T1000 (cell line): ENCODE data around the gene TEAD3.

ENCODE experiments used
- DNase-seq: peaks from one replicate; lab custom pipeline; 2025; ENCODE audit warnings: mixed read lengths; lab: John Stamatoyannopoulos, UW

TEAD3 gene

GRCh38 chr6:35475573-35475972 lies 21.3 kb downstream of the TEAD3 start:
- no peak for DNase-seq

GRCh38 chr6:35474942-35475570 lies 21.8 kb downstream of the TEAD3 start:
- DNase-seq = no peak

GRCh38 chr6:35474131-35474941 lies 22.5 kb downstream of the TEAD3 start:
- DNase-seq = no peak

- DNase-seq = no peak
Measured at GRCh38 chr6:35473850-35474130, 23.1 kb downstream of the TEAD3 start.

- no peak for DNase-seq
Measured at GRCh38 chr6:35473075-35473849, 23.6 kb downstream of the TEAD3 start.

GRCh38 chr6:35471836-35472345 lies 25.0 kb downstream of the TEAD3 start:
- no peak for DNase-seq

GRCh38 chr6:35470663-35471120 lies 26.2 kb downstream of the TEAD3 start:
- no peak for DNase-seq

- no peak for DNase-seq
Measured at GRCh38 chr6:35469751-35470662, 26.9 kb downstream of the TEAD3 start.

GRCh38 chr6:35468980-35469750 lies 27.7 kb downstream of the TEAD3 start:
- no peak for DNase-seq

GRCh38 chr6:35468181-35468979 lies 28.5 kb downstream of the TEAD3 start, which contains the start of gene RPL10A:
Gene RPL10A (plus strand): TSS chr6:35468401. CDS start chr6:35468435, 34 bp downstream.
- peak; percentile 93 for DNase-seq

- no peak for DNase-seq
Measured at GRCh38 chr6:35465646-35466045, 31.2 kb downstream of the TEAD3 start.

GRCh38 chr6:35463292-35463691 lies 33.6 kb downstream of the TEAD3 start:
- no peak for DNase-seq

- no peak for DNase-seq
Measured at GRCh38 chr6:35461270-35461669, 35.6 kb downstream of the TEAD3 start.

- no peak for DNase-seq
Measured at GRCh38 chr6:35457907-35458306, 39.0 kb downstream of the TEAD3 start.

GRCh38 chr6:35454391-35455110 lies 42.3 kb downstream of the TEAD3 start:
- no peak for DNase-seq

GRCh38 chr6:35453236-35453635 lies 43.6 kb downstream of the TEAD3 start:
- DNase-seq = no peak

- peak; percentile 95 for DNase-seq
Measured at GRCh38 chr6:35452183-35453090, 44.4 kb downstream of the TEAD3 start, which contains the start of gene FANCE. Gene FANCE (plus strand): TSS chr6:35452338. CDS start chr6:35452546, 208 bp downstream.
